Tibial nerve (tissue), 3 donors: ENCODE data around the gene HIC2.
"Not testable (repeated sequence)": the region's sequence is repeated elsewhere in the genome, so short reads cannot be mapped to it uniquely, and the experiment has no call there.

Source experiments
- POLR2A ChIP-seq, 2 donors: fragments of 450-650 bp; IDR thresholded peaks; one replicate each; pipeline ENCODE4 v1.6.1; 2017; ENCODE audit warnings: antibody characterized with exemption in 2 of 2, mild to moderate bottlenecking in 2 of 2, moderate library complexity in 2 of 2
- TF ChIP-seq, protein P1 (sequence below), 5 experiments: fragments of 200-600 bp in 3 of 5; fragments of 450-650 bp in 2 of 5; sonication (generic) in 3 of 5; IDR thresholded peaks; one replicate each; pipeline ENCODE4 v1.5.1; 2016 to 2019; ENCODE audit warnings: antibody characterized with exemption in 5 of 5, mild to moderate bottlenecking in 3 of 5, moderate library complexity in 2 of 5

DNA sequence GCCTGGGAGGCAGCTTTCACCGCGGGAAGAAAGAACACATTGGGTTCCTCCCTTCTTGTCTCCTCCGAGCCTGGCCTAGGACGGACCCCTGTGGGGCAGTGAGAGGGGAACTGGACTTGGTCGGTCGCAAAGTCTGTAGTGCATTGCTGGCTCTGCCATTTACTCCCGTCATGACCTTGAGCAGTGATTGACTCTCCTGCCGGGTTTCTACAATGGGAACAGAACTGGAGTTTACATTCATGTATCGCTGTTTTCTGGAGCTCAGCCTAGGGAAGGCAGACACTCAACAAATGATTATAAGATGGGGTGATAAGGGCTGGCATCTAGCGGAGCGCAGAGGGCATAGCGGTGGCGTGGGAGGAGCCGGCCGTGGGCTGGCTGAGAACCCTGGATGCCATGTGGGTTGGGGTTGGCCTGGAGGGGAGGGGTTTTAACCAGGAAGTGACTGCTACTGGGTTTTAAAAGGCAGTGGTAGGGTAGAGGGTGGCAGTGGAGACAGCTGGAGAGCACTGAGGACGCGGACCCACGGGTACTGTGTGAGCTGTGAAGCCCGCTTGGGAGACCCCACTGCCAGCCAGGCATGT lies 3.1 kb downstream of the HIC2 start:
- TF ChIP-seq, protein P1, sequence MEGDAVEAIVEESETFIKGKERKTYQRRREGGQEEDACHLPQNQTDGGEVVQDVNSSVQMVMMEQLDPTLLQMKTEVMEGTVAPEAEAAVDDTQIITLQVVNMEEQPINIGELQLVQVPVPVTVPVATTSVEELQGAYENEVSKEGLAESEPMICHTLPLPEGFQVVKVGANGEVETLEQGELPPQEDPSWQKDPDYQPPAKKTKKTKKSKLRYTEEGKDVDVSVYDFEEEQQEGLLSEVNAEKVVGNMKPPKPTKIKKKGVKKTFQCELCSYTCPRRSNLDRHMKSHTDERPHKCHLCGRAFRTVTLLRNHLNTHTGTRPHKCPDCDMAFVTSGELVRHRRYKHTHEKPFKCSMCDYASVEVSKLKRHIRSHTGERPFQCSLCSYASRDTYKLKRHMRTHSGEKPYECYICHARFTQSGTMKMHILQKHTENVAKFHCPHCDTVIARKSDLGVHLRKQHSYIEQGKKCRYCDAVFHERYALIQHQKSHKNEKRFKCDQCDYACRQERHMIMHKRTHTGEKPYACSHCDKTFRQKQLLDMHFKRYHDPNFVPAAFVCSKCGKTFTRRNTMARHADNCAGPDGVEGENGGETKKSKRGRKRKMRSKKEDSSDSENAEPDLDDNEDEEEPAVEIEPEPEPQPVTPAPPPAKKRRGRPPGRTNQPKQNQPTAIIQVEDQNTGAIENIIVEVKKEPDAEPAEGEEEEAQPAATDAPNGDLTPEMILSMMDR (IDR thresholded peaks at IDR 0.05): not testable (repeated sequence)
- not testable (repeated sequence) for TF ChIP-seq POLR2A (IDR thresholded peaks at IDR 0.05)
